ENCODE measurements around the gene GFI1.

The GFI1 gene

GRCh38 chr1:92488416-92488815 is 1.7 kb upstream of the GFI1 start:
- DNase-seq (ENCODE audit: low spot score): no peak

GRCh38 chr1:92487078-92487605 is 417 bp upstream of the GFI1 start:
- DNase-seq (ENCODE audit: low spot score): no peak

- DNase-seq (ENCODE audit: low spot score): no peak
These were observed 1.1 kb downstream of the GFI1 start for GRCh38 chr1:92485381-92486250.

- DNase-seq (ENCODE audit: low spot score): no peak
These were observed 2.0 kb downstream of the GFI1 start for GRCh38 chr1:92484472-92485380.

- no peak for DNase-seq (ENCODE audit: low spot score)
These were observed 2.9 kb downstream of the GFI1 start for GRCh38 chr1:92483610-92484471.

- DNase-seq (ENCODE audit: low spot score): no peak
These were observed 3.8 kb downstream of the GFI1 start for GRCh38 chr1:92482665-92483609.

- no peak for DNase-seq (ENCODE audit: low spot score)
These were observed 4.6 kb downstream of the GFI1 start for GRCh38 chr1:92481971-92482664.

GRCh38 chr1:92481599-92481925 is 5.2 kb downstream of the GFI1 start:
- DNase-seq (ENCODE audit: low spot score): no peak

- DNase-seq (ENCODE audit: low spot score): no peak
These were observed 5.7 kb downstream of the GFI1 start for GRCh38 chr1:92480813-92481598.

GRCh38 chr1:92480200-92480812 is 6.4 kb downstream of the GFI1 start:
- DNase-seq (ENCODE audit: low spot score): no peak

- DNase-seq (ENCODE audit: low spot score): no peak
These were observed 7.1 kb downstream of the GFI1 start for GRCh38 chr1:92479587-92479986.

- no peak for DNase-seq (ENCODE audit: low spot score)
These were observed 8.3 kb downstream of the GFI1 start for GRCh38 chr1:92478393-92478792.

GRCh38 chr1:92476071-92476631 is 10.6 kb downstream of the GFI1 start:
- no peak for DNase-seq (ENCODE audit: low spot score)

- no peak for DNase-seq (ENCODE audit: low spot score)
These were observed 11.7 kb downstream of the GFI1 start for GRCh38 chr1:92475029-92475428.

GRCh38 chr1:92473781-92474495 is 12.8 kb downstream of the GFI1 start:
- no peak for DNase-seq (ENCODE audit: low spot score)

- DNase-seq (ENCODE audit: low spot score): no peak
These were observed 16.5 kb downstream of the GFI1 start for GRCh38 chr1:92470216-92470615.

- no peak for DNase-seq (ENCODE audit: low spot score)
These were observed 19.9 kb downstream of the GFI1 start for GRCh38 chr1:92466683-92467352.
